Epithelial cell of esophagus (primary cell): ENCODE measurements around the gene CYP21A2.
"Not testable (repeated sequence)": the region's sequence is repeated elsewhere in the genome, so short reads cannot be mapped to it uniquely, and the experiment has no call there.

Source experiments
- DNase-seq: peaks from one replicate; pipeline ENCODE4 v3.0.0; 2010; ENCODE audit warnings: low read depth
- H3K4me3 ChIP-seq: 2 replicates; pipeline ENCODE4 v1.5.1; 2011; ENCODE audit warnings: mild to moderate bottlenecking, low read length, control low read depth
- CTCF ChIP-seq: IDR thresholded peaks from 2 replicates; pipeline ENCODE4 v1.5.1; 2011; ENCODE audit warnings: low read depth, mild to moderate bottlenecking, low read length, control low read depth, inconsistent platforms; ENCODE audit not compliant: insufficient read depth; ENCODE audit errors: missing control alignments

CYP21A2 gene

GRCh38 chr6:32056254-32056653 lies 18.0 kb downstream of the CYP21A2 start:
- H3K4me3 ChIP-seq: no peak overlapping the region
- DNase-seq: no peak
- TF ChIP-seq CTCF: no peak

DNA sequence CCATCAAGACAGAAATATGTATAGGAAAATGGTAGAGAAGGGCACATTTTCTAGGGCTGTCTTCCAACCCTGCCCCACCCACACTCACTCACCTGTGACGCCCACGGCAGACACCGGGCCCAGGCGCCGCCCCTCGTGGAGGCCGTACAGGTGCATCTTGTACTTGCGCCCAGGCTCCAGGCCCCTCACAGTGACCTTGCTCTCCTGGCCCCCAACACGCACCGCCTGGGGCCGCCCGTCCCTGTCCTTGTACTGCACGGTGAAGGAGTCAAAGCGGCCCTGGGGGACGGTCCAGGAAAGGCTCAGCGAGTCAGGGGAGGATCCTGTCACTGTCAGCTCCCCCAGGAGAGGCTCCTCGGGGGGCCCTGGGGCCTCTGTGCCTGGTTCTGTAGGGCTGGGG lies 19.8 kb downstream of the CYP21A2 start:
- no peak for TF ChIP-seq CTCF
- no peak overlapping the region for H3K4me3 ChIP-seq
- DNase-seq: no peak

- H3K4me3 ChIP-seq: no peak overlapping the region
- TF ChIP-seq CTCF: no peak
- DNase-seq: no peak
Measured at GRCh38 chr6:32058511-32058963, 20.3 kb downstream of the CYP21A2 start.

DNA sequence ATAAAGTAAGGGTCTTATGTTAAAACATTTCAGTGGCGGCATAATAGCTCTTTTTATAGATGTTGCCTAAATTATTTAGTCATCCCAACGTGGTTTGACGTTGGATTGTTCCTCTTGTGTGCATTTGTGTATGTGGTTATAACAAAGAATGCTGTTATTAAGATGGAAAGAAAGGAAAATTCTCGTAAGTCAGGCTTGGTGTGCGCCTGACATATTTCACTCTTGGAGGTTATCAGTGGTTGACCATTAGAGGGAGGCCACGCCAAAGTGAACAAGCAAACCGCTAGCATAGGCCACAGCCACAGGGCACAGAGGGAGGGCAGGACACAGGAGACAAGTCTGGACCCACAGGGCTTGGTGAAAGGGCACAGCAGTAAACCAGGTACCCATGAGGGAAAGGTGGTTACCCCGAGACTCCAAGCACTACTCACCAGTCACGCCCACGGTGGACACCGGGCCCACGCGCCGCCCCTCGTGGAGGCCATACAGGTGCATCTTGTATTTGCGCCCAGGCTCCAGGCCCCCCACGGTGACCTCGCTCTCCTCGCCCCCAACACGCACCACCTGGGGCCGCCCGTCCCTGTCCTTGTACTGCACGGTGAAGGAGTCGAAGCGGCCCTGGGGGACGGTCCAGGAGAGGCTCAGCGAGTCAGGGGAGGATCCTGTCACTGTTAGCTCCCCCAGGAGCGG lies 22.9 kb downstream of the CYP21A2 start:
- no peak for DNase-seq
- no peak overlapping the region for H3K4me3 ChIP-seq
- TF ChIP-seq CTCF: no peak

GRCh38 chr6:32064706-32065105 lies 26.5 kb downstream of the CYP21A2 start:
- no peak for TF ChIP-seq CTCF
- no peak for DNase-seq
- H3K4me3 ChIP-seq: no peak overlapping the region

DNA sequence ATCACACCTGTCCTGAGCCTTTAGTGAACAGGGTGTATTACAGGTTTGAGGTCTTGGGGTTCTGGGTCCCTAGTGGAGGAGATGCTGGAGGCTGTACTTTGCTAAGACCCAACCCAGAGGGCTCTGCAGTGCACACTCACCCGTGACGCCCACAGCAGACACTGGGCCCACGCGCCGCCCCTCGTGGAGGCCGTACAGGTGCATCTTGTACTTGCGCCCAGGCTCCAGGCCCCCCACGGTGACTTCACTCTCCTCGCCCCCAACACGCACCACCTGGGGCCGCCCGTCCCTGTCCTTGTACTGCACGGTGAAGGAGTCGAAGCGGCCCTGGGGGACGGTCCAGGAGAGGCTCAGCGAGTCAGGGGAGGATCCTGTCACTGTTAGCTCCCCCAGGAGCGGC lies 29.3 kb downstream of the CYP21A2 start:
- H3K4me3 ChIP-seq, DNase-seq: not testable (repeated sequence)

GRCh38 chr6:32068315-32068714 lies 30.1 kb downstream of the CYP21A2 start:
- not testable (repeated sequence) for H3K4me3 ChIP-seq, DNase-seq

- no peak for TF ChIP-seq CTCF
- H3K4me3 ChIP-seq: no peak overlapping the region
- DNase-seq: no peak
Measured at GRCh38 chr6:32068867-32069266, 30.7 kb downstream of the CYP21A2 start.
